GM18507 (cell line): ENCODE data around the gene NUDT8.
A peak's percentile ranks its signal among the peaks of the same experiment; 100 is the strongest.
"Not testable (repeated sequence)": the region's sequence is repeated elsewhere in the genome, so short reads cannot be mapped to it uniquely, and the experiment has no call there.

Experiments used
- DNase-seq: peaks from one replicate; pipeline ENCODE4 v3.0.0; 2011; ENCODE audit warnings: low read depth; ENCODE audit not compliant: insufficient read length; ENCODE audit errors: extremely low spot score
- FAIRE-seq: peaks from 2 replicates; lab custom pipeline; 2011; peaks lifted over from hg19 to GRCh38; lab: Jason Lieb, UNC

Gene NUDT8

DNA sequence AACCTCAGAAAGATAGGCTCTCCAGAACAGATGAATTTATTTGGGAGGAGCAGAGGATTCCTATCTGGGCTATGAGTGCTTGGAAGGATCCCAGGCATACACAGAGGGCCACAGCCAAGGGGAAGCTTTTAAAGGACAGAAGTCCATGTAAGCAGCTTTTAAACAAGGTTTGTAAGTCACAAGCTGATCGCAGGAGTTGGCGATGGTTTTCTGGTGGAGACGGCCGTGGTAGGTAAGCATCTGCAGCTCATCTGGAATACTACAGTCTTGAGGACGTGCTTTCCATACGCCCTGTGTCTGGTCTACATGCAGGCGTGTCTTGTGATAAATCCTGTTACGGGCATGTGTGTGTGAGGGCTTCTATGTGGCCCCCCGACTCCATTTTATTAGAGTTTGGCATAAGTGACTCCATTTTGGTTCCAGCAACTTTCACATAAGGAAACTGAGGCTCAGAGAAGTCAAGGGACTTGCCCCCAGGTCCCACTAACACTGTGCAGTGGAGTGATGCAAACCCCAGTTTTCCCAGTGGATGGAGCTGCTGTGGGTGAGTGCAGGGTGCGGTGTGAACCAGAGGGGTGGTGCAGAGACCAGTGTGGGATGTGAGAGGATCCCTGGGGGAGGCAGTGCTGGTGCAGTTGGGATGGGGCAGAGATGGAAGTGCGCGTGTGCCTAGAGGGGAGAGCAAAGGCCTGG, 32.6 kb upstream of the NUDT8 start:
- no peak for FAIRE-seq
- no peak for DNase-seq

DNA sequence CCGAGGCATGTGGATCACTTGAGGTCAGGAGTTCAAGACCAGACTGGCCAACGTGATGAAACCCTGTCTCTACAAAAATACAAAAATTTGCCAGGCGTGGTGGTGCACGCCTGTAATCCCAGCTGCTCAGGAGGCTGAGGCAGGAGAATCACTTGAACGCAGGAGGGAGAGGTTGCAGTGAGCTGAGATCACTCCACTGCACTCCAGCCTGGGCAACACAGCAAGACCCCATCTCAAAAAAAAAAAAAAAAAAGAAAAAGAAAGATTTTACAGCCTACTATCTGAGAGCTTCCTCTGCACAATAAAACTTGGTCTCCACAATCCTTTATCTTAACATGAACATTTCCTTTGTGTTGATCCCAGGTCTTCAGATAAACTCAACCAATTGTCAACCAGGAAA, 31.0 kb upstream of the NUDT8 start:
- DNase-seq, FAIRE-seq: not testable (repeated sequence)

DNA sequence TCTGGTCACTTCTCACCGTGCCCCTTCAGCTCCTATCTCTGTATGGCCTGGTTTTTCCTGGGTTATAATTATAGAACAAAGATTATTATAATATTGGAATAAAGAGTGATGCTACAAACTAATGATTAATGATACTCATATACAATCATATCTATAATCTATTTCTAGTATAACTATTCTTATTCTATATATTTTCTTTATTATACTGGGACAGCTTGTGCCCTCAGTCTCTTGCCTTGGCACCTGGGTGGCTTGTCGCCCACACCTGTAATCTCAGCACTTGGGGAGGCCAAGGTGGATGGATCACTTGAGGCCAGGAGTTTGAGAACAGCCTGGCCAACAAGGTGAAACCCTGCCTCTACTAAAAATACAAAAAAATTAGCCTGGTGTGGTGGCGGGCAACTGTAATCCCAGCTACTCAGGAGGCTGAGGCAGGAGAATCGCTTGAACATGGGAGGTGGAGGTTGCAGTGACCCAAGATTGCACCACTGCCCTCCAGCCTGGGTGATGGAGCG, 30.0 kb upstream of the NUDT8 start:
- DNase-seq, FAIRE-seq: not testable (repeated sequence)

DNA sequence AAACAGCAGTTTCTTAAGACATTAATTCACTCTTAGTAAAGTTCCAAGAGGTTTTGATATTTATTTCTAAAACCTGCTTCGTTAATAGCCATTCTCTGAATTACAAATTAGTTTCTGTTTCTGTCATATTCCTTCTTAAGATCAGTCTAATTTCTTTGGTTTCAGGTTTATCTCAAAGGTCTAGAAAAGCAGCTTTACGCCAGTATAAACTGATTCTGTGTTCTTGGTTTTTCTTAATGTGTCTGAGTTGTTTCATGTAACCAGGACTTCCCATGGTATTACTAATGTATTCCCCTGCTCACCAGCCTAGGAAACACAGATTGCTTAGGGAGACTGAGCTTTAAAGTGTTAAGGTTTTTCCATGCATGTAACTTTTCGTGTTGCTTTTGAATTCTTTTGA, 27.6 kb upstream of the NUDT8 start:
- DNase-seq = no peak
- FAIRE-seq = peak; percentile 65

DNA sequence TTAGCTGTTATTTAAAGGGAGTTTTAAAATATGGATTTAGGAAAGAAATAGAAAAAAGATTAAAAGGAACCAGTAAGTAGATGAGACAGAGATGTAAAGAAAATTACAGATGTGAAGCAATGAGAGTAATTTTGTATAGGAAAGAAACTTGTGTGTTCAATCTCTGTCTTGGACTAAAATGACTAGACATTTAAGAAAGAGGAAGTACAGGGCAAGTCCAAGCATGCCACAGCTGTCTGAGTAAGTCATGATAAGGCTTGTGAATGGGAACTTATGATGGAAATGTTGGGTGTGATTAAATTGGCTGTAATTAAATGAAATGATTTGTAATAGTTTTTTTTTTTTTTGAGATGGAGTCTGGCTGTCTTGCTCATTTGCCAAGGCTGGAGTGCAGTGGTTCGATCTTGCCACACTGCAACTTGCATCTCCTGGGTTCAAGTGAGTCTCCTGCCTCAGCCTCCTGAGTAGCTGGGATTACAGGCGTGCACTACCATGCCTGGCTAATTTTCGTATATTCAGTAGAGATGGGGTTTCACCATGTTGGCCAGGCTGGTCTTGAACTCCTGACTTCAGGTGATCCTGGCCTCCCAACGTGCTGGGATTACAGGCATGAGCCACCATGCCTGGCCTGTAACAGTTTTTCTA, 26.7 kb upstream of the NUDT8 start:
- FAIRE-seq = peak; percentile 67
- no peak for DNase-seq

DNA sequence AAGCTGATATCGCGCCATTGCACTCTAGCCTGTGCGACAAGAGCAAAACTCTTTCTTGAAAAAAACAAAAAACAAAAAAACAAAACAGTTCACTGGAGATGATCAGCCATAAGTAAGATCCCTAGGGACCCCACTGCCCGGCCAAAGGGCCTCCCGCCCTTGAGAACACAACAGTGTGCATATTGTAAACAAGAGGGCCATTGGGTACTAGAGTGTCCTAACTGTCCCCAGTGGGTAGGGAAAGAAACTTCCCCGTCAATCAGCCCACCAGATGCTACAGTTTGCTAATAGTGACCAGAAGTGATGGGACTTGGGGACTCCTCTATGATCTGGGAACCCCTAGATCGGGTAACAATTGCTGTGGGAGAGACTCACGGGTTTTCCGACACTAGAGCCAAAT, 24.5 kb upstream of the NUDT8 start:
- FAIRE-seq = no peak

DNA sequence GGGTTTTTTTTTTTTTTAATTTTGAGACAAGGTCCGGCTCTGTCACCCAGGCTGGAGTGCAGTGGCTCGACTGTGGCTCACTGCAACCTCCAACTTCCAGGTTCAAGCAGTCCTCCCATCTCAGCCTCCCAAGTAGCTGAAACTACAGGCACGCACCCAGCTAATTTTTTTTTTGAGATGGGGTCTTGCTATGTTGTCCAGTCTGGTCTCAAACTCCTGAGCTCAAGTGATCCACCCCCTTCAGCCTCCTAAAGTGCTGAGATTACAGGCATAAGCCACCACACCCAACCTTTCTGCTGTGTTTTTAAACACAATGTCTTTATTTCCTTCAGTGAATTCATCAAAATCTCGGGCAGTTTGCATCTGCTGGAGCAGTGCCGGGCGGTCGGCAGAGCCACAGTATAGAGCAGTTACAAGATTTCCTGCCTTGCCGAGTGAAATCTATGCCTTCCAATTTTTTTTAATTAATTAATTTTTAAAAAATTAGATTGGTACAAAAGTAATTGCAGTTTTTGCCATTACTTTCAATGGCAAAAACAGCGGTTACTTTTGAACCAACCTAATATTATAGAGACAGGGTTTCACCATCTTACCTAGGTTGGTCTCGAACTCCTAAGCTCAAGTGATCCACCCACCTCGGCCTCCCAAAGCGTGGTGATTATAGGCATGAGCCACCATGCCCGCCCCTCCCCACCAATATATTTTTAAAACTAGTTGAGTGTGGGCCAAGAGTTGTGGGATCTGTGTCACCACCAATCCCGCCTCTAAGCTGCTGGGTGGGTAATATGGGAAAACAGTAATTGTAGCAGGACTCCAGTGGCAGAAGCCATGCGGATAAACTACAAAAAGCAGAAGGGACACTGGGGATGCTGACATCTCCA, 23.5 kb upstream of the NUDT8 start:
- FAIRE-seq (no peak), DNase-seq (no peak)

More for the DNA sequence above, 24.5 kb upstream of the NUDT8 start:
- DNase-seq = no peak

DNA sequence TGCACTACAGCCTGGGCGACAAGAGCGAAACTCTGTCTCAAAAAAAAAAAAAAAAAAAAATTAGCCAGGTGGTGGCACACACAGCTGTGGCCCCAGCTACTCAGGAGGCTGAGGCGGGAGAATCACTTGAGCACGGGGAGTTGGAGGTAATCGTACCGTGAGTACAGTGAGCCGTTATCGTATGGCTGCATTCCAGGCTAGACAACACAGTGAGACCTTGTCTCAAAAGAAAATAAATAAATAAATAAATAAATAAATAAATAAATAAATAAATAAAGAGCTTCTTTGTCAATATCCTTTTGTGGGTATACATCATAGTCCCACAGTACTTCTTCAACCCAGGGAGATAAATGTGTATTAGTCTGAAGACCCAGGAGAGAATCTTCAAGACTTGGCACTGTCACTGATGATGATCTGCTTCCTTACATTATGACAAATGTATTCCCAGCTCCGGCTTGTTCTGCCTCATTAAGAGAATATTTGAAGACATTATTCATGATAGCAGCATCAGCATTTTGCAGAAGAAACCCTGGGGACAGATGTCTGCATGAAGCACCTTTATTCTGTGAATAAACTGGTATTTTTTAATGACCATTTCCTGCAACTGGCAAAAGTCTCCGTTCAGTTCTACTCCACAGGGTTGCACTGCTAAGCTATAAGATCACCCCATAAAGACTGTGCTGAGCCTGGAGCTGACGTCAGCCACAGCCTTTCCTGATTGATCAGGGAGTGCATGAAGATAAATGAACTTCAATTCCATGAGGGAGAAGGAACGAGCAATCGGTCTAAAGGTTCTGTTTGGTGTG, 22.4 kb upstream of the NUDT8 start:
- no peak for FAIRE-seq
- no peak for DNase-seq

DNA sequence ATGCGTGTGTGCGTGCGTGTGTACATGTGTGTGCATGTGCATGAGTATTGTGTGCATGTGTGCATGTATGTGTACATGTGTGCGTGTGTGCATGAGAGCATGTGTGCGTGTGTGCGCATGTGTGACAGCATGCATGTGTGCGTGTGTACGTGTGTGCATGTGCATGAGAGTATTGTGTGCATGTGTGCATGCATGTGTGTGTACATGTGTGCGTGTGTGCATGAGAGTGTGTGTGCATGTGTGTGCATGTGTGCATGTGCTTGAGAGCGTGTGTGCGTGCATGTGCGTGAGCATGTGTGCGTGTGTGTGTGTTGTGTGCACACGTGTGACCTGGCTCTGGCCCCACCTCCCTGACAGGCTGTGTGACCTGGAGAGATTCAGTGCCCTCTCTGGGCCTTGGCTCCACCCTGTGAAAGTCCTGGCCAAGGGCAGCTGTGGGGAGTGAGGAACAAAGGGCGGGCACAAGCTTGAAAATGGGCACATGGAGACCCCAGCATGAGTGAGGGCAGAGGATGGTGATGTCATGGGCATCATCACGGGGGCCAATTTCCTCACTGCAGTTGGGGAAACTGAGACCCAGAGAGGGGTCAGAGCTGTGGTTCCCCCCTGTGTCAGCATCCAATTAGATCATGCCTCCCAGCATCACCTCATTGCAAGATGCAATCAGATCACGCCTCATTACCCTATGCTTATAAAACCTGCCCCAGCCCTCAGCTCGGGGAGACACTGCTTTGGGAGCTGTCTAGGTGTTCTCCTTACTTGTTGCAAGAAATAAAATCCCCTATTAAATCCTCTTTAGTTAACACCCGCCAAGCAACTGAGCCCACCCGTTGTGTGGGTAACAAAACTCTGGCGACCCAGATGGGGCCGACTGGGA, 20.1 kb upstream of the NUDT8 start:
- DNase-seq (no peak), FAIRE-seq (peak; percentile 35)

DNA sequence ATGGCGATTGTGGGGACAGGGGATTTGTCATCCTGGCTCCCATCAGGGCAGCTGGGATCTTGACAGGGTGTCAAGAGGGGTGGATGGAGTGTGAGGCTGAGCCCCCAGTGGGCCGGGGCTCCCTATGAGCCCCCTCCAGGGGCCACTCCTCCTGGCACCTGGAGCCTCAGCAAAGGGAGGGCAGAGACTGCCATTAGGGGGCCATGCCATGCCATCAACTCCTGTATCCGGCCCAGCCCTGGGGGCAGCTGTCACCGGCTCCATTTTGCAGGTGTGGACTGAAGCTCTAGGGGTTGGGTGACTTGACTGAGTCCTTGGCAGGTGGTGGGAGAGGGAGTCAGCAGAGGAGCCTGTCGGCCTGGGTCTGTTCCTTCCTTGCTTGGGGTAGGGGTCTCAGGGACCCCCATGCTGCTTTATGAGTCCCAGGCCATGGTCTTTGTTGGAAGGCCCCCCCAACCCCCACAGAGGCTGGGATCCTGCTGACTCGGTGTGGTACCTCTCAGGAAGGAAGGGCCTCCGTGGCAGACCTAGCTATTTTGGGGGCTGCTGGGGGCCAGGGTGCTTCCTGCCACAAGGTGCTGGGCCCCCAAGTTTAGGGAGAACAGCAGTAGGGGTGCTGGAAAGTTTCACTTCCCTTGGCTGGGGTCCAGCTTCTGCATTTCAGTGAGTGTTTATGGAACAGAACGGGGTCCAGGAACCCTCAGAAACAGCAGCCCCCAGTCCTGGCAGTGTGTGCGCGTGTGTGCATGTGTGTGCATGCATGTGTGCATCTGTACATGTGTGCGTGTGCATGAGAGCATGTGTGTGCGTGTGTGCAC, 19.3 kb upstream of the NUDT8 start:
- FAIRE-seq = peak; percentile 73
- DNase-seq = no peak

DNA sequence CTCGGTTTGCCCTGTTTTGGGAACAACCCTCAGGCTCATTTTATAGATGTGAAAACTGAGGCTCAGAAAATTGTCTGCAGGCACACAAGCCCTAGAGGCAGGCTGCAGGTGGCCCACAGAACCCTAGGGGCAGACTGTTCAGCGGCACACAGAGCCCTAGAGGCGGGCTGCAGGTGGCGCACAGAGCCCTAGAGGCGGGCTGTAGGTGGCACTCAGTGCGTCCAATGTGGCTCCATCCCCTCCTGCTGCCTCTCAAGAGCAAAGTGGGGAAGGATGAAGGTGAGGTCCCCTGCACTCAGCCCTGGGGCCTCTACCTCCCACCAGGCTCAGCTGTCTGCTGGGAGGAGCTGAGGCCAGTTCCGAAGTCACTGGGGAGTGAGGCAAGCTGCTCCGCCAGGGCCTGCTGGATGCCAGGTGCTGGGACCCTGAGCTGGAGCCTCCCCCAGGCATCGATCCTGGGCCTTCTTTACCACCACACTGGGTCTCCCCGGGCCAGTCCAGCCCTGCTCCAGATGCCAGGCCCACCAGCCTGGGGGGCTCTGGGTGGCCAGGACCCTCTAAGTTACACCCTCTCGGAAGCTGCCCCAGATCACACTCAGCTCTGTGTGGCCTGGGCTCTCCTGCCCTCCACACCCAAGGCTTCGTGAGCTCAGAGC, 18.5 kb upstream of the NUDT8 start:
- DNase-seq (no peak), FAIRE-seq (peak; percentile 91)

DNA sequence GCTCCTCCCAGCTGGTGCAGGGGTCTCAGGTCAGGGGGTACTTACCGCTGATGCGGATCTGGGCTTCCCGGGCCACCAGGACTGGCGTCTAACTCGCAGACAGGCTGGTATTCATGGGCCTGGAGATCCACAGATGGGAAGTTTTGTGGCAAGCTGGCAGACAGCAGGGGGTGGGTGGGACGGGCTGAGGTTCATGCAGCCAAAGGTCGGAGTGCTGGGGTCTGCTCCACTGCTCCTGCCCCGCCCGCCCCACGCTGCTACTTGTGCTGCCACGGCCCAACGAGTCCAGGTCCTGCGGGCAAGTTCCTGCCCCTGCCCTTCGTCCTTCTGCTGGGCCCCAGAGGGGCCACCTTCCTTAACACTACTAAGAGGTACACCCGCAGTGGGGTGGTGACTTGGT, 17.7 kb upstream of the NUDT8 start:
- FAIRE-seq (no peak), DNase-seq (no peak)

DNA sequence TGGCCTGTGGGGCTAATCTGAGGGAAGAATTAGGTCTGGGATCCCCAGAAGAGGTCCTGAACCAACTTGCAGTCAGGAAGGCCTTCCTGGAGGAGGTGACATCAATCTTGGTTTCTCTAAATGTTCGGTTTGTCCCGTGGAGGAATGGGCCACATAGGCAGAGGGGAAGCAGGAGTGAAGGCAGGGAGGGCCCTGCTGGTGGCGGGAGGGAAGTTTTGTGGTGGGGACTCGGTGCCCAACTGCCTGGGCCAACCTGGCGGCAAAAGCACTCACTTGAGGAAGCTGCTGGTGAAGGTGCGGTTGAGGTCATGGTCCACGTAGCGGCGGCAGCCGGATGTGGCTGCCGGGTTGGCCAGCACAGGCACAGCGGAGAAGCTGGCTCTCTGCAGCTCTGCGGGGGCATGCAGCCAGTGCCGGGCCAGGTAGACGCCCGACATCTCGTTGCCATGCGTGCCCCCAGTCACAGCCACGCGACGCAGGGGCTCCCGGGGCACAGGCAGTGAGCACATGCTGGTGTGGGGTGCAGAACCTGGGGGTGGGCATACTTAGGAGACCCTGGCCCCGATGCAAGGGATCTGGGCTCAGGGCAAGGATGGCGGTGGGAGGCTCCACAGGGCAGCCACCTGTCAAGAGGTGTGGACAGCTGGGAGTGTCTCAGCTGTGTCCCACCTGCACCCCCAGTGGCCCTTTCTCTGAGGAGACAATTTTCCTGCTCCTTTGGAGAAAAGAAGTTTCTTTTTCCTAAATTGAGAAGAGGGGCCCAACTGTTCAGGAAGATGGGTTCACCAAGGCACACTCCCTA, 17.0 kb upstream of the NUDT8 start:
- FAIRE-seq (peak; percentile 95), DNase-seq (no peak)

DNA sequence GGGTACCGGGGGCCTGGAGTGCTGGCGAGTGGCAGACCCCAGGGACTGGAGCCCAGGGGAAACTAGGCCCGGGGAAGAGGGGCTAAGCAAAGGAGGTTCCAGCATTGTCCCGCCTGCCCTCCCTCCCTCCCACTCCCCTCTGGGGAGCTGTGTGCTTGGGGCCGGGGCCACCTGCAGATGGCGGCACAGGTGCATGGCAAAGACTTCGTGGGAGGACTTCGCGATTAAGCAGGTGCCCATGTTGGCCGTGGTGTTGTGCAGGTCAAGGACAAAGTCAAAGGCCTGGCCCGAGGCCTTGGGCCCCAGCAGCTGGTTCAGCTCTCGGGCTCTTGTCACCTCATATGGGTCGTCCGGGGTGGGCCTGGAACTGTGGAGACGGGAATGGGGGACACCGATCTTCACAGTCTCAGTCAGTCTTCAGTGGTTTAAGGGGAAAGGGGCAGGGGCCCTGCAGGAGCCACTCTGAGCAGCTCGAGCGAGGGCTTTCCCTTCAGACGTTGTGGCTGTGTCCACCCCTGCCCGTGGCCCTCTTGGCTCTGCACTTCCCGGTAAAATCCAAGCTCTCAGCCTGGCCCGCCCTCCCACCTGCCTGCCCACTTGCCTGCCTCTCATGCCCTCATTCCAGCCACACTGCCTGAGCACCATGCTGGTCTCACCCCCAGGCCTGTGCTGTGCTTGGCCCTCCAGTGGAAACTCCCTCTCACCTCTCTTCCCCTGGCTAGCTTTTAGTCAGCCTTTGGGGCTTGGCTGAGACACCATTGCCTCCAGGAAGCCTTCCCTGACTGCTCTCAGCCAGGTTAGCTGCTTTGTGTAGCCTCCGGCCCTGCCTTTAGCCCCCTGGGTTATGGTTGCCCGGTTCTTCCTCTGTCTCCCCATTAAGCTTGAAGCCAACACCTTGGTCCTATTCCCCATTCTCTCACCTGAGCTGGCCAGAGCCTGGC, 16.1 kb upstream of the NUDT8 start:
- FAIRE-seq = peak; percentile 46
- DNase-seq = no peak
